ENCODE measurements around the gene ATP2A3. TPM values are rescaled to one million over a fixed set of nuclear protein-coding genes. Genes with fewer than 3 reads are reported as not detected.

The ATP2A3 gene
- total RNA-seq, 1 donor from 2014 or later: 1.5 TPM

GRCh38 chr17:3924512-3925350 lies 39.5 kb downstream of the ATP2A3 start:
- Mint-ChIP-seq H3K4me3 (ENCODE audit: unreplicated experiment) (no peak overlapping the region), H3K27ac (ENCODE audit: unreplicated experiment) (no peak overlapping the region), H3K4me1 (ENCODE audit: low read depth, unreplicated experiment) (peaks cover 10% of the 10 kb centered on the region), H3K36me3 (ENCODE audit: low read depth, unreplicated experiment) (no peaks in the 10 kb centered on the region), H3K9me3 (ENCODE audit: unreplicated experiment) (no peaks in the 10 kb centered on the region), H3K27me3 (ENCODE audit: low read depth, unreplicated experiment) (peaks cover 15% of the 10 kb centered on the region)
- Histone ChIP-seq H3K9me3 (ENCODE audit: insufficient read depth, low read depth, low read length) (no peaks in the 10 kb centered on the region), H3K36me3 (ENCODE audit: insufficient read depth, low read length) (no peaks in the 10 kb centered on the region), H3K4me2 (ENCODE audit: low read length) (no peak overlapping the region), H3K4me1 (ENCODE audit: insufficient read depth, low read length) (peaks cover 5% of the 10 kb centered on the region), H3K27ac (ENCODE audit: low read depth, low read length) (no peak overlapping the region), H3K9ac (ENCODE audit: low read length) (no peak overlapping the region), H3K79me2 (ENCODE audit: insufficient read depth, low read length) (no peaks in the 10 kb centered on the region), H3K27me3 (ENCODE audit: insufficient read depth, low read length) (peaks cover 3% of the 10 kb centered on the region), H2AFZ (ENCODE audit: low read depth, low read length) (no peak overlapping the region), H4K20me1 (ENCODE audit: insufficient read depth, low read length) (no peaks in the 10 kb centered on the region), H3K4me3 (ENCODE audit: insufficient read depth, low read depth, low read length) (no peak overlapping the region)
- TF ChIP-seq EZH2 (IDR thresholded peaks at IDR 0.05; ENCODE audit: insufficient read depth, low read length): no peak
- FAIRE-seq: no peak
- no peak for DNase-seq (ENCODE audit: low read depth)

- Histone ChIP-seq H3K27ac (ENCODE audit: low read depth, low read length) (no peak overlapping the region), H3K36me3 (ENCODE audit: insufficient read depth, low read length) (no peaks in the 10 kb centered on the region), H3K79me2 (ENCODE audit: insufficient read depth, low read length) (no peaks in the 10 kb centered on the region), H3K27me3 (ENCODE audit: insufficient read depth, low read length) (peaks cover 3% of the 10 kb centered on the region), H3K4me3 (ENCODE audit: insufficient read depth, low read depth, low read length) (no peak overlapping the region), H3K4me1 (ENCODE audit: insufficient read depth, low read length) (peaks cover 2% of the 10 kb centered on the region), H3K9me3 (ENCODE audit: insufficient read depth, low read depth, low read length) (no peaks in the 10 kb centered on the region), H3K9ac (ENCODE audit: low read length) (no peak overlapping the region), H4K20me1 (ENCODE audit: insufficient read depth, low read length) (no peaks in the 10 kb centered on the region), H2AFZ (ENCODE audit: low read depth, low read length) (no peak overlapping the region), H3K4me2 (ENCODE audit: low read length) (no peak overlapping the region)
- no peaks in the 10 kb centered on the region for H3K36me3 Mint-ChIP-seq (ENCODE audit: low read depth, unreplicated experiment)
- DNase-seq (ENCODE audit: low read depth) (no peak), FAIRE-seq (no peak)
- no peak for TF ChIP-seq EZH2 (IDR thresholded peaks at IDR 0.05; ENCODE audit: insufficient read depth, low read length)
- no peak for TF ChIP-seq CTCF (IDR thresholded peaks at IDR 0.05; ENCODE audit: insufficient read depth, low read depth, low read length)
- peak overlapping the region; percentile 34 for H3K4me3 Mint-ChIP-seq (ENCODE audit: unreplicated experiment)
- H3K4me1 Mint-ChIP-seq (ENCODE audit: low read depth, unreplicated experiment): peaks cover 10% of the 10 kb centered on the region
- no peak overlapping the region for H3K27ac Mint-ChIP-seq (ENCODE audit: unreplicated experiment)
- peaks cover 19% of the 10 kb centered on the region for H3K27me3 Mint-ChIP-seq (ENCODE audit: low read depth, unreplicated experiment)
- no peaks in the 10 kb centered on the region for H3K9me3 Mint-ChIP-seq (ENCODE audit: unreplicated experiment)
Observed at GRCh38 chr17:3923466-3924190, 40.6 kb downstream of the ATP2A3 start.

GRCh38 chr17:3922765-3923164 lies 41.5 kb downstream of the ATP2A3 start:
- Mint-ChIP-seq H3K4me1 (ENCODE audit: low read depth, unreplicated experiment) (peaks cover 7% of the 10 kb centered on the region), H3K4me3 (ENCODE audit: unreplicated experiment) (no peak overlapping the region), H3K36me3 (ENCODE audit: low read depth, unreplicated experiment) (no peaks in the 10 kb centered on the region), H3K9me3 (ENCODE audit: unreplicated experiment) (no peaks in the 10 kb centered on the region), H3K27ac (ENCODE audit: unreplicated experiment) (no peak overlapping the region), H3K27me3 (ENCODE audit: low read depth, unreplicated experiment) (peaks cover 23% of the 10 kb centered on the region)
- H3K4me1 ChIP-seq (ENCODE audit: insufficient read depth, low read length): peaks cover 2% of the 10 kb centered on the region
- H3K27ac ChIP-seq (ENCODE audit: low read depth, low read length): no peak overlapping the region
- peaks cover 3% of the 10 kb centered on the region for H3K27me3 ChIP-seq (ENCODE audit: insufficient read depth, low read length)
- no peaks in the 10 kb centered on the region for H3K36me3 ChIP-seq (ENCODE audit: insufficient read depth, low read length)
- no peak for TF ChIP-seq CTCF (IDR thresholded peaks at IDR 0.05; ENCODE audit: insufficient read depth, low read depth, low read length)
- no peak for TF ChIP-seq EZH2 (IDR thresholded peaks at IDR 0.05; ENCODE audit: insufficient read depth, low read length)
- no peaks in the 10 kb centered on the region for H4K20me1 ChIP-seq (ENCODE audit: insufficient read depth, low read length)
- H3K9me3 ChIP-seq (ENCODE audit: insufficient read depth, low read depth, low read length): no peaks in the 10 kb centered on the region
- no peaks in the 10 kb centered on the region for H3K79me2 ChIP-seq (ENCODE audit: insufficient read depth, low read length)
- no peak overlapping the region for H3K4me2 ChIP-seq (ENCODE audit: low read length)
- H3K9ac ChIP-seq (ENCODE audit: low read length): no peak overlapping the region
- FAIRE-seq (no peak), DNase-seq (ENCODE audit: low read depth) (no peak)
- H3K4me3 ChIP-seq (ENCODE audit: insufficient read depth, low read depth, low read length): no peak overlapping the region
- H2AFZ ChIP-seq (ENCODE audit: low read depth, low read length): no peak overlapping the region

Data from astrocyte (in vitro differentiated cells and primary cell).